Rectal smooth muscle tissue (tissue), 1 donor: ENCODE measurements around the gene ZBTB37.
"Not testable (repeated sequence)": the region's sequence is repeated elsewhere in the genome, so short reads cannot be mapped to it uniquely, and the experiment has no call there.

Experiments used
- H3K27ac ChIP-seq: one replicate; pipeline ENCODE4 v1.7.0; 2013; ENCODE audit warnings: low read depth, low read length, inconsistent platforms
- H3K27me3 ChIP-seq: one replicate; pipeline ENCODE4 v1.7.0; 2013; ENCODE audit warnings: low read length; ENCODE audit not compliant: control insufficient read depth, insufficient read depth
- H3K36me3 ChIP-seq: one replicate; pipeline ENCODE4 v1.7.0; 2013; ENCODE audit warnings: low read length; ENCODE audit not compliant: control insufficient read depth, insufficient read depth
- H3K4me1 ChIP-seq: one replicate; pipeline ENCODE4 v1.7.0; 2013; ENCODE audit warnings: low read length; ENCODE audit not compliant: control insufficient read depth, insufficient read depth
- H3K4me3 ChIP-seq: one replicate; pipeline ENCODE4 v1.7.0; 2013; ENCODE audit warnings: low read length
- H3K9ac ChIP-seq: one replicate; pipeline ENCODE4 v1.7.0; 2013; ENCODE audit warnings: low read length

Gene ZBTB37

GRCh38 chr1:173869021-173869359 lies 810 bp downstream of the ZBTB37 start:
- H3K36me3 ChIP-seq, result peaks cover 16% of the 10 kb centered on the region
- peak overlapping the region; percentile 95 for H3K27ac ChIP-seq
- peak overlapping the region; percentile 73 for H3K9ac ChIP-seq
- H3K4me1 ChIP-seq, result peaks cover 9% of the 10 kb centered on the region
- peak overlapping the region; percentile 90 for H3K4me3 ChIP-seq
- no peaks in the 10 kb centered on the region for H3K27me3 ChIP-seq

GRCh38 chr1:173870252-173871075 lies 2.3 kb downstream of the ZBTB37 start:
- Histone ChIP-seq H3K36me3 (peaks cover 6% of the 10 kb centered on the region), H3K4me1 (peaks cover 9% of the 10 kb centered on the region), H3K27me3 (no peaks in the 10 kb centered on the region), H3K4me3 (no peak overlapping the region), H3K27ac (no peak overlapping the region), H3K9ac (no peak overlapping the region)

GRCh38 chr1:173871091-173871490 lies 2.9 kb downstream of the ZBTB37 start:
- H3K27ac ChIP-seq, result no peak overlapping the region

GRCh38 chr1:173871500-173871899 lies 3.3 kb downstream of the ZBTB37 start:
- Histone ChIP-seq H3K4me3 (no peak overlapping the region), H3K4me1 (peaks cover 8% of the 10 kb centered on the region), H3K27ac (no peak overlapping the region), H3K9ac (no peak overlapping the region), H3K36me3 (peaks cover 2% of the 10 kb centered on the region), H3K27me3 (no peaks in the 10 kb centered on the region)

More at GRCh38 chr1:173871091-173871490, 2.9 kb downstream of the ZBTB37 start:
- H3K4me3 ChIP-seq, result no peak overlapping the region
- H3K4me1 ChIP-seq, result peaks cover 9% of the 10 kb centered on the region
- H3K36me3 ChIP-seq, result peaks cover 2% of the 10 kb centered on the region
- H3K27me3 ChIP-seq, result no peaks in the 10 kb centered on the region
- no peak overlapping the region for H3K9ac ChIP-seq

GRCh38 chr1:173876732-173877131 lies 8.6 kb downstream of the ZBTB37 start:
- H3K27me3 ChIP-seq, result no peaks in the 10 kb centered on the region
- no peak overlapping the region for H3K9ac ChIP-seq
- H3K36me3 ChIP-seq, result peaks cover 7% of the 10 kb centered on the region
- no peak overlapping the region for H3K27ac ChIP-seq
- no peaks in the 10 kb centered on the region for H3K4me1 ChIP-seq
- H3K4me3 ChIP-seq, result no peak overlapping the region

GRCh38 chr1:173878251-173878650 lies 10.1 kb downstream of the ZBTB37 start:
- Histone ChIP-seq H3K9ac (no peak overlapping the region), H3K4me1 (no peaks in the 10 kb centered on the region), H3K4me3 (no peak overlapping the region), H3K36me3 (peaks cover 7% of the 10 kb centered on the region), H3K27ac (no peak overlapping the region), H3K27me3 (no peaks in the 10 kb centered on the region)

GRCh38 chr1:173881117-173881516 lies 12.9 kb downstream of the ZBTB37 start:
- H3K27ac ChIP-seq, H3K4me1 ChIP-seq, H3K9ac ChIP-seq, H3K4me3 ChIP-seq, H3K27me3 ChIP-seq: not testable (repeated sequence)
- H3K36me3 ChIP-seq, result peaks cover 12% of the 10 kb centered on the region

GRCh38 chr1:173884701-173885100 lies 16.5 kb downstream of the ZBTB37 start:
- peaks cover 15% of the 10 kb centered on the region for H3K36me3 ChIP-seq
- H3K9ac ChIP-seq, result no peak overlapping the region
- no peaks in the 10 kb centered on the region for H3K27me3 ChIP-seq
- H3K27ac ChIP-seq, result no peak overlapping the region
- no peaks in the 10 kb centered on the region for H3K4me1 ChIP-seq
- no peak overlapping the region for H3K4me3 ChIP-seq

GRCh38 chr1:173886746-173887611 lies 18.8 kb downstream of the ZBTB37 start:
- H3K4me1 ChIP-seq, result no peaks in the 10 kb centered on the region
- no peak overlapping the region for H3K27ac ChIP-seq
- H3K36me3 ChIP-seq, result peaks cover 13% of the 10 kb centered on the region
- H3K9ac ChIP-seq, result no peak overlapping the region
- H3K27me3 ChIP-seq, result no peaks in the 10 kb centered on the region
- H3K4me3 ChIP-seq, result no peak overlapping the region

- no peak overlapping the region for H3K9ac ChIP-seq
- no peaks in the 10 kb centered on the region for H3K4me1 ChIP-seq
- H3K27me3 ChIP-seq, result no peaks in the 10 kb centered on the region
- H3K4me3 ChIP-seq, result no peak overlapping the region
- H3K36me3 ChIP-seq, result peaks cover 13% of the 10 kb centered on the region
- H3K27ac ChIP-seq, result no peak overlapping the region
These were observed 19.4 kb downstream of the ZBTB37 start for GRCh38 chr1:173887627-173888026.

GRCh38 chr1:173888749-173889148 lies 20.6 kb downstream of the ZBTB37 start:
- H3K27ac ChIP-seq, result no peak overlapping the region
- H3K4me3 ChIP-seq, result no peak overlapping the region
- peaks cover 13% of the 10 kb centered on the region for H3K36me3 ChIP-seq
- H3K27me3 ChIP-seq, result no peaks in the 10 kb centered on the region
- H3K4me1 ChIP-seq, result no peaks in the 10 kb centered on the region
- no peak overlapping the region for H3K9ac ChIP-seq

GRCh38 chr1:173889885-173890284 lies 21.7 kb downstream of the ZBTB37 start:
- H3K27me3 ChIP-seq, result no peaks in the 10 kb centered on the region
- H3K27ac ChIP-seq, result no peak overlapping the region
- H3K4me1 ChIP-seq, result no peaks in the 10 kb centered on the region
- H3K4me3 ChIP-seq, result no peak overlapping the region
- H3K9ac ChIP-seq, result no peak overlapping the region
- peaks cover 13% of the 10 kb centered on the region for H3K36me3 ChIP-seq
